Gastrocnemius medialis (tissue), 4 donors: Measurements from ENCODE around the gene DNAH17.

Experiments
- CTCF ChIP-seq, 5 experiments: fragments of 450-650 bp in 3 of 5; fragments of 200-600 bp in 2 of 5; sonication (generic) in 2 of 5; IDR thresholded peaks in 4 of 5; conservative IDR thresholded peaks in 1 of 5; 1 replicate in 4 of 5; 2 replicates in 1 of 5; pipeline ENCODE4 v1.5.1; 2016 to 2019; ENCODE audit warnings: antibody characterized with exemption in 5 of 5, mild to moderate bottlenecking in 3 of 5, moderate library complexity in 3 of 5
- POLR2A ChIP-seq, 2 donors: fragments of 450-650 bp; IDR thresholded peaks; one replicate each; pipeline ENCODE4 v1.6.1; 2017; ENCODE audit warnings: antibody characterized with exemption in 2 of 2, mild to moderate bottlenecking in 2 of 2, moderate library complexity in 2 of 2

GRCh38 chr17:78532311-78532710 is 44.9 kb downstream of the DNAH17 start:
- TF ChIP-seq CTCF (IDR thresholded peaks at IDR 0.05 in 4 of 5, conservative IDR thresholded peaks at IDR 0.05 in 1 of 5) (no peak), POLR2A (IDR thresholded peaks at IDR 0.05) (no peak)
